Raji (cell line): ENCODE data around the gene ADAM12.

ENCODE experiments used
- POLR2A ChIP-seq: IDR thresholded peaks from 2 replicates; pipeline ENCODE4 v1.6.1; 2011; ENCODE audit warnings: low read depth, low read length, control low read depth; ENCODE audit not compliant: insufficient read depth

Gene ADAM12

DNA sequence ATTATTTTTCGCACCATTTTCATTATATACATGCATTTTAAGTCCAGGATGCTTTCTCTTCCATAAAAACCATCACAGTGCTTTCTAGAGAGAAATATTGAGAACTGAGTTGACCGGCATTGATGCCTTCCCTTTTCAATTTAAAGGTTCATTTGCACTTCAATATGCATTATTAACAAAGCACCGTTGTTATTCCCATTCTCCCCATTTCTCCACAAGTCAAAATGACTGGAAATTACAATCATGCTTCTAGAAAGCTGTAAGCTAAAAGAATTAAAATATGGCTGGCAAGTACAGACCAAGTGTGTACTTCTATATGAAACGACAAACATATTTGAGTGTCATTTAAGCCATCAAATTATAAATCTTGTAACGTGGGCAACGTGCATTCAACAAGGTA, 272.4 kb downstream of the ADAM12 start:
- no peak for TF ChIP-seq POLR2A

DNA sequence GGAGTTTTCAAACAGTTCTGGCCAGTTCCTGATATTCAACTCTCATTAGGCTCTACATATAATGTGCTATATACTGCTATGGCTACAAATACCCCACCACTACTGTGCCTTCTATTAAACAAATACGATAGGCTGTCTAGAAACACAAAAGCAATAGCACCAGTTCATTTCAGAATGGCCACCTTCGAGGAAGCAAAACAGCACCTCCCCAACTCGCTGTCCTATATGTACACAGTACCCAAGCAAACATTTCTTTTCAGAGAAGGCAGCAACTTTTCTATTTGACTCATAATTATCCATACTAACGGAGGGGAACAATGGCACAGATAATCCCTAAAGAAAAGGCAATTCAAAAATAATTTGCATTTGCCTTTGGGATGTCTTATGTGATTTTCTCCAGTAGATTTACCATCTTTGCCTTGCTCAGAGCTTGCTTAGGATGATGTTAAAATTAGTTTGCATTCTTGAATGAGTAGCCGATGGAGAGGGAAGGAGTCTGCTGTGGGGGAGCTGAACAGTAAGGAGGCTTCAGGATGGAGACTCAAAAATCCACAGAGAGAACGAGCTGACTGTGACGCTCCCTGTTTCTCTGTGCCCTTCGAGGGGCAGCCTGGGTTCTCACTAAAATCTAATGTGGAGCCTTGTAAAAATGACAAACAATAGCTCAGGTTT, 273.3 kb downstream of the ADAM12 start:
- TF ChIP-seq POLR2A: no peak

DNA sequence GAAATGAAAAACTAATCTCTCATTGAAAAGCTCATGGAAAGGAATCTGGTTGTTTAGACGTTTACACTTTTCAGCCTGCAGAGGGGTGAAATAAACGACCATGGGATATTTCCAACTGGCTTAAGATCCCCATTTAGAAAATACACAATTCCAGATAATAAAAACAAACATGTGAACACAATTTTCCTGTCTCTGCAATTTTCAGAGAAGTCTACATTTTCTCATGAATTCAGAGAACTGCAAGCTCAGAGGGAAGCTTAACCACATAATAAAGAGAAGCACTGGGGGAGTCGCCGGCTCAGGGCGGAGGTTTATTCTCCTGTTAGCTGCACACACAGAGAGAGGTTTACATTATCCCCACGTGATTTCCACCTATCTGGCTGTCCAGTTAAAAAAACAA, 276.8 kb downstream of the ADAM12 start:
- TF ChIP-seq POLR2A: no peak

DNA sequence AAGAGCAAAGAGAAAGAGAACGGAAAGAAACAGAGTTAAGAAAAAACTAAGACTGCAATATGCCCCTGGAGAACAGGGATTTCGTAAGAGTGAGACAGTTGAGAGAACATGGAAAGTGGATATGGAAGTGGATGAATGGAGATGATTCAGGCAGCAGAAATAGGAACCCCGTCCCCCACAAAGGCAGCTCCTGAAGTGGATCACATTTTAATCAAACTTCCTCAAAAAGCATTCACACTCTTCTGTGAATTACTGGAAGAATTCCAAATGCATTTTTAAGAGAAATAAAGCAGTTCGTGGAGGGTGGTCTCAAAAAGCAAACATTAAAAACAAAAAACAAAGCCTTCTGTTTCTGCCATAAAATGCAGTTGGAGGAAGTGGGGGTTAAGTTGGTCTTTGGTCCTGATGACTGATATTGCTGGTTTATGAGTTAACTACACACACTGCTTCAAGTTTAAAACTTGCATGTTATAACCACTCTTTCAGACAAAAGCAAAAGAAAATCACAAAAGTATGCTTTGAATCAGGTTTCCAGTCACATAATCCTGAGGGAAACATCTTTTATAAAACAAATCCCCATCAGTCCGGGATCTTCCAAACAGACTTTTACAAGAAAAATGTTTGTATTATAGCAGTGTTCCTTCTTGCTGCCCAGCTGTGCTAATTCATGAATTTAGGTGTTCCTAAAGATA, 277.6 kb downstream of the ADAM12 start:
- no peak for TF ChIP-seq POLR2A

DNA sequence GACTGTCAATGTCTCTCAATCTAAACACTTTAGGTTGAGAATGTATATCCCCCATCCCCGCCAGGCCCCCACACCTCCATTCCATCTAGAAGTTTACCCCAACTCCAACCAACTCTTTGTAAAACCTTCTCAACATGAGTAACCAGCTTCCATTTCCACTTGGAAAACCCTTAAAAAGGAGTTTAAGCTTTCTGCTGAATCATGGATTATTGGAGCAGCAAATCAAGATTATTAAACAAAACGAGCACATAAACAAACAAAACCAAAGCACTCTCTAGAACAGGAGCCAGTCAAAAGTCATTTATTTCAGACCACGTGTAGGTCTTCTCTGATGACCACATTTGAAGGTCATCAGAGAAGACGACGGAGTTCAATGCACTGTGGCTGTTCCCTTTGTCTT, 278.4 kb downstream of the ADAM12 start:
- no peak for TF ChIP-seq POLR2A

DNA sequence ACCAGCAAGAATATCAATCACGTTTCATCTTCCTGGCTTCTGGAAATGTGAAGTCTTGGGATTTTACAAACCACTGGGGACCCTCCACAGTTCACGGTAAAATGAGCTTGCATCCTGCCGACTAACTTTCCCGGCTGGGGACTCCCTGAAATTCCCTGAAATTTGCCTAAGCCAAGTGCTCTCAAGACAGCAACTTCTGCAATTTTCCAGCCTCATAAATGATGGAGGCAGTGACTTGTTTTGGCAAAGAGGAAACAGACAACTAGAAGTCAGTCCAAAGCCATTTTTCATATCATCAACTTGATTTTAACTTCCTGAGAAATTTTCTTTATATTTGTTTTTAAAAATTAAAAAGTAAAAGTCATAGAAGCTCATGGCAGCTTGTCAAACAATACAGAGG, 279.6 kb downstream of the ADAM12 start:
- no peak for TF ChIP-seq POLR2A

DNA sequence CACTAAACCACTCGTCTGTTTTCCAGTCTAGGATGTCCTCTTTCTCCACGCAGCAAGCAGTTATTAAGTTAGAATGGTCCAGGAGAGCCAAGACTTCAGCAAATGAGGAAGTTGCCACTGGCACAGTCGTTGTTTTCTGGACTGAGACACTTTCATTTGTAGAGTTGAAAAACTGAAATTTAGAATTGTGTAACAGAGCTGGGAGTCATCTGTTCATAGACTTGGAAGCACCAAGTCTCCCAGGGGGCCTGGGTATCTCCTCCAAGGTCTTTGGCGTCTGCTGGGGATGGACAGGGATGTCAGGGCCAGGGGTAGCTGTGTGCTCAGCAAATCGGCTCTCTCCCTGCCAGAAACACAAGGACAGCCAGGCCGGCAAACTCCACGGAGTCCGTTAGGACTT, 283.5 kb downstream of the ADAM12 start:
- no peak for TF ChIP-seq POLR2A

DNA sequence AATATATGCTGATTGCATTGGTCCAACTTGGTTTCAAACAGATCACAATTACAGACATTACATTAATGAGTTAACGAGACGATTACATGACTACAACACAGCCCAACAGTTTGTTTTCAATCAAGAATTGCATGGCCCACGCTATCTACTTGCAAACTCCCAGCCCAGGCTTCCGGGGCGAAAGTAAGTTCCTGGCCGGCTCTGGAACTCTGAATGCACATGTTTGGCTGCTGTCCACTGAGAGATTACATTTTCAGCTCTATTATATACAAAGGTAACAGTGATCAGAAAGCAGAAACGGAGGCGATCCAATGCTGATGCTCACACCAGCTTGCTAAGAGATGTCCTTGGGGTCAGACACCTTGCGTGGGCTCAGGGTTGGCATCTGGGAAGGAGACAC, 285.6 kb downstream of the ADAM12 start:
- TF ChIP-seq POLR2A: no peak

DNA sequence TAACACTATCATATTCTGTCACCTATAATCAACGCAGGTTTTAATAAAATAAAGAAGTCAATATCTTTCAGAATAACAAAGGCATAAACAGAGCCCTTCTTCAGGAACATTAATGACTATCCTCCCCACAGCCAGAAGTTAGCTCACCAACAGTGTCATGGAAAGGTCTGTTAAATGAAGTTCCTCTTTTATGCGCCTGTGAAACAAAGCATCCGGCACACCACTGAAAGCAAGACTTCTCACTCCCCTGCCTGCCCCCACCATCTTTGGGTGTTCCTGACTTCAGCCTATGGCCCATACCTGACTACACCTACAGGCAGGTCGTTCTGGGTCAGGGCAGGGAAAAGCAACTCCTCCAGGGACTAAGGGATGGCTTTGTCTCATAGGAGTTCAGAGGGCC, 286.5 kb downstream of the ADAM12 start:
- no peak for TF ChIP-seq POLR2A

DNA sequence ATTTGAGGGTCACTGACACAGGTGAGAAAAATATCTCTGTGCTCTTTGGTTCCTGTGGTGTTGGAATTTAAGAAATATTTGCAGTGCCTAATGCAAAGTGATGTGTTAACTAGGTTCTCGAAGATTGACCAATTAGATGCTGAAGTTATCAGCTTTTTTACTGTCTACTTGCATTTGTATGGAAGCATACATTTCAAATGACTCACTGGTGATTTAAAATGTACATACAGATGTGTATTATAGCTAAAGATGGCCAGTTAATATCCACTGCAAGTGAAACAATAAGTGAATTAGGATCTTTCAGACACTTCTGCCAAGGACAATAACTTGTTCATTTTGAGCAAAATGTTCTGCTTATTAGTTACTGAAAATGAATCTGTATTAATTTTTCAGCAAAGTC, 287.0 kb downstream of the ADAM12 start:
- no peak for TF ChIP-seq POLR2A

DNA sequence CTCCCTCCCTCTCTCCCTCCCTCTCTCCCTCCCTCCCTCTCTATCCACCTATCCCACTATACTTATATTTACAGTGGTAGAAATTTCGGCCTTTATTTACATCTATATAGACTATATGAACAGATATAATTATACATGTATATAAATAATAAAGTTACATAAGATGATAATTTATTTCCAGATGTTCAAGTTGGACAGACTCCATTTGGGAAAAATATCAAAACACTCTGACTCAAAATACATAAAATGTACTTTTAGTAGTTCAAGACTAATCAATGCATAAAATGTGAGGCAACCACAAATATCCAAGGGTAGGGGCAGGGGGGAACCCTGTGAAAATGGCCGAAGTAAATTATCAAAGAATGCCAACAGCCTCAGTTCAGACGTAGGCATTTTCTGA, 288.9 kb downstream of the ADAM12 start:
- no peak for TF ChIP-seq POLR2A

DNA sequence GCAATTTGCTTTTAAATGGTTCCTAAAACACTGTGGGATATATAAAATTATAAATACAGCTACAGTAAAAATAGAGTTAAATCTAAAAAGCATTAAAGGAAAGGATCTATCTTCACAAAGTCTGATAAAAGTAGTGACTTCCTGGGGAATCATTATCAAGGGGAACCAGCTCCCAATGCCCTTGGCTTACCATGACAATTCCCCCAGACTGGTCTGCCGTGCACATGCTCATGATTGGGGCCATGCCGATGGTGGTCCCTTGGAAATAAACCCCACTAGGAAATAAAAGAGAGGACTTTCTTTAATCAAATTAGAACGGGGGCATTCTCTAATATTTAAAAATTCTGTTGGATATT, 290.1 kb downstream of the ADAM12 start:
- TF ChIP-seq POLR2A: no peak

DNA sequence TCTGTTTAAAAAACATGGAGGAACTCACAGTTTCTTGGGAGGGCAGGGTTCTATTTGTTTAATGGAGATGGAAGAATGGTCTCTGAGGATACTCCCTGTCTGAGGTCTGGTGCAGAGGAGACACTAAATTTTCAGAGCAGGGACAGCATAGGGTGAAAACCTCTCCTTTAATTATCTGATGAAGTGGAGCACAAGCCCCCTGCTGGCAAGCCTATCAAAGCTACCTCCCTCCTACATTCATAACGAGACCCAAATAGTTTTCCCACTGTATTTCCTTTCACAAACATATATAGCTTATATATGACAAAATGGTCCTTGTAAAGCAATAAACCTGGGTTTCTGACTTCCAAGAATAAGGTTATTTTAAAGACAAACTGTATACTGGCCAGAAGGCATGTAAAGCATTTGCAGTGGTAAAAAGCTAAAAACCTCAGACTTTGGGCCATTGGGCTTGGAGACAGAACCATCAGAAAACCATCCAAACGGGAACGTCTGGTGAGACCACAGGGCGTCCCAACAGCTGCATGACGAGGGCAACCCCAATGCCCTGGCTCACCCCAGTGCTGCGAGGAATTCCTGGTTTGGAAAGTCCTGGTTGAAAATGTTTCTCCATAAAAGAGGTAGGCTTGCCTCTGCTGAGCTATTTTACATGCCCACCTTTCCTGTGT, 290.6 kb downstream of the ADAM12 start:
- no peak for TF ChIP-seq POLR2A

DNA sequence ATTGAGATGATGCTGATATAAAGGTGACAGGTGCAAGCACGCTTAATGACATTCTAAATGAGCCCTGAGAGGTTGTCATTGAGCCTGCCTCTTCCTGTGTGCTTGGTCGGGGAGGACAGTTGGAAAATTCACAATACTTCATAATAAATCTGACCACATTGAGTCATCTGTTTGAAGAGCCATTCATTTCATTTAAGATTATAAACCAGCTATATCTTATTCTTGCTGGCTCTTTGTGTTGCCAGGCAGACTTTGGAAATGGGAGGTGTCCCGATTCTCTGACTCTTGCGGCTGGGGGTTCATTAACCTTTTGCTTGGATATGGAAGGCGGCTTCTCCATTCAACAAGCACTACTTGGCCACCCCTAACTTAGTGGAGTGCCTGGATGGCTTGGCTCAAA, 293.7 kb downstream of the ADAM12 start:
- no peak for TF ChIP-seq POLR2A

DNA sequence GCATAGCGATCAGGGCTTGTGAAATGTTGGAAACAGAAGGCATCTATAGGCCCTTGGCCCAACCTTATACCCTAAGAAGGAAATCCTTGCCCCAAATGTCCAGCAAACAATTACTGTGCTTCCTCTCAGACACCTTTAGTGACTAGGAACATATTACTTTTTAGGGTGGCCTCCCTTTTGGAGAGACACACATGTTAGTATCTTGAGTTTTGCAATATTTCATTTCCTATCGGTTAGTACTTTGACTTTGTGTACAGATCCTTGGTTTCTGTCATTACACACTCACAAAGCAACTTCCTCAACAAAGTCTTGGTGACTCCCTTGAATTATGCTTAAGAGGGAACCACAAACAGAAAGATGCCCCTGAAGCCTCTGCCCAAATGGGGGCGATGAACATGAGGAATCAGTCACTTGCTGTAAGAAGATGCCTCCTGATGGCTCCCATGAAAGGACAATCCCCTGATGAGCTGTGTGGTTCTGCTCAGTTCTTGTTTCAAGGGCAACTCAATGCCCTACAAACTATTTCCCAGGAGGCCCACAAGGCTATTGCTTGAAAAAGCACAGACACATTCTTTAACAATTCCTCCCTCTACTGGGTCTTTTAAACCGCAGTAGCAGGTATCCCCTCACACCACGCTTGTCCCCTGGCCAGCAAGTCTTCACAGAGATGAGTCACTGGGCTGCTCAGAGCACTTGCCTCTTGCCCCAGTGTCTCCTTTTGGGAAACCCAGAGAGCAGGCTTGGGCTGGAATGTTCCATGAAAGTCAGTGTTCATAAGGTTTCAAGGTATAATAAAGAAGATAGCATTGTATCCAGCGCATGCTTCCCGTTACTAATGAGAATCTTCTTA, 295.7 kb downstream of the ADAM12 start:
- TF ChIP-seq POLR2A: no peak
